MM.1S (cell line): ENCODE measurements around the gene ZNF574.
A peak's percentile ranks its signal among the peaks of the same experiment; 100 is the strongest.

Experiments
- DNase-seq: peaks from one replicate; pipeline ENCODE4 v3.0.0-alpha.2; 2015
- H2AFZ ChIP-seq: fragments of 300-600 bp; sonication (generic); 2 replicates; pipeline ENCODE4 v1.6.0; 2016; ENCODE audit warnings: antibody characterized with exemption, low read length
- H3F3A ChIP-seq: fragments of 300-600 bp; sonication (generic); 2 replicates; pipeline ENCODE4 v1.6.1; 2016; ENCODE audit warnings: mild to moderate bottlenecking, antibody characterized with exemption, low read length, moderate library complexity, mixed read lengths; ENCODE audit not compliant: insufficient read depth
- H3K27ac ChIP-seq: fragments of 300-600 bp; sonication (generic); 2 replicates; pipeline ENCODE4 v1.5.1; 2016; ENCODE audit warnings: mild to moderate bottlenecking, low read length
- H3K27me3 ChIP-seq: fragments of 300-600 bp; sonication (generic); replicated peaks from 2 replicates; pipeline ENCODE4 v1.6.0; 2016; ENCODE audit warnings: low read length; ENCODE audit not compliant: insufficient read depth
- H3K36me3 ChIP-seq: fragments of 300-600 bp; sonication (generic); replicated peaks from 2 replicates; pipeline ENCODE4 v1.6.1; 2016; ENCODE audit warnings: mild to moderate bottlenecking, low read length, mixed read lengths; ENCODE audit not compliant: insufficient read depth
- H3K4me1 ChIP-seq: fragments of 300-600 bp; sonication (generic); 2 replicates; pipeline ENCODE4 v1.6.1; 2016; ENCODE audit warnings: low read length, mixed read lengths
- H3K4me2 ChIP-seq: fragments of 300-600 bp; sonication (generic); 2 replicates; pipeline ENCODE4 v1.6.0; 2016; ENCODE audit warnings: low read depth, low read length
- H3K4me3 ChIP-seq: fragments of 300-600 bp; sonication (generic); 2 replicates; pipeline ENCODE4 v1.5.1; 2016; ENCODE audit warnings: low read length, mixed read lengths
- H3K79me2 ChIP-seq: fragments of 300-600 bp; sonication (generic); 2 replicates; pipeline ENCODE4 v1.6.1; 2016; ENCODE audit warnings: mixed run types, low read length, mixed read lengths
- H3K9ac ChIP-seq: fragments of 300-600 bp; sonication (generic); 2 replicates; pipeline ENCODE4 v1.6.1; 2016; ENCODE audit warnings: low read length, mixed read lengths
- H3K9me2 ChIP-seq: fragments of 300-600 bp; sonication (generic); replicated peaks from 2 replicates; pipeline ENCODE4 v1.6.1; 2016; ENCODE audit warnings: mild to moderate bottlenecking, low read length, mixed read lengths; ENCODE audit not compliant: insufficient read depth
- H3K9me3 ChIP-seq: fragments of 300-600 bp; sonication (generic); replicated peaks from 2 replicates; pipeline ENCODE4 v1.6.1; 2016; ENCODE audit warnings: mild to moderate bottlenecking, low read length, mixed read lengths; ENCODE audit not compliant: insufficient read depth
- H4K20me1 ChIP-seq: fragments of 300-600 bp; sonication (generic); 2 replicates; pipeline ENCODE4 v1.6.1; 2016; ENCODE audit warnings: mild to moderate bottlenecking, low read length, moderate library complexity, mixed read lengths; ENCODE audit not compliant: insufficient read depth
- EZH2 ChIP-seq: fragments of 300-600 bp; sonication (generic); optimal IDR thresholded peaks from 2 replicates; pipeline ENCODE3; 2017; ENCODE audit warnings: low read depth, mild to moderate bottlenecking, antibody characterized with exemption, low read length, mixed read lengths
- EZH2phosphoT487 ChIP-seq: fragments of 300-600 bp; sonication (generic); IDR thresholded peaks from 2 replicates; pipeline ENCODE4 v1.6.1; 2018; ENCODE audit warnings: antibody characterized with exemption, low read length
- TF ChIP-seq, protein P1 (sequence below): fragments of 300-600 bp; sonication (generic); IDR thresholded peaks from 2 replicates; pipeline ENCODE4 v1.5.1; 2016; ENCODE audit warnings: antibody characterized with exemption, low read length, mixed read lengths

ZNF574 gene

DNA sequence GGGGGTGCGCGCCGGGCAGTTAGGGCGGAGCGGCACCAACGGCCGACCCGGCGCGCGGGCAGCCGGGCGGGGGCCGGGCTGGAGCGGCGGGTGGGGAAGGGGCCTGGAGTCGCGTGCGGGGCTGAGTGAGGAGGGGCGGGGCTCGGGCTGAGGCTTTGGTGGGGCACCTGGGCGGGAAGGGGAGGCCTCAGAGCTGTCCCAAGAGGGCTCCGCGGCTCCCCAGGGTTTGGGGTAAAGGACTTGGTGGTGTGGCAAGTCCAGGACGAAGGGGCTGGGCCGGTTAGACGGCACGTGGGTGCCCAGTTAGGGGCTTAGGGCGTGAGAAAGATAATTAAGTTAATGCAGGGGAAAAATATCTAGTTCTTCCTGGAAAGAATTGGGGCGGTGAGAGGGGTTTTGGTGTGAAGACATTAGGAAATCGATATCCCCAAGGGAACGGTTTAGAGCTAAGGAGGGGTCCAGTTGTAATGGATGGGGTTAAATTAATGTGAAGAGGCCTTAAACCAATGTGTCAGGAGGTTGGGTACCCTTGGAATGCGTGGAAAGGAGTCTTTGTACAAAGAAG, 496 bp downstream of the ZNF574 start:
- H3K9ac ChIP-seq = peak overlapping the region; percentile 83
- TF ChIP-seq EZH2phosphoT487 (no peak), EZH2 (no peak)
- TF ChIP-seq, protein P1, sequence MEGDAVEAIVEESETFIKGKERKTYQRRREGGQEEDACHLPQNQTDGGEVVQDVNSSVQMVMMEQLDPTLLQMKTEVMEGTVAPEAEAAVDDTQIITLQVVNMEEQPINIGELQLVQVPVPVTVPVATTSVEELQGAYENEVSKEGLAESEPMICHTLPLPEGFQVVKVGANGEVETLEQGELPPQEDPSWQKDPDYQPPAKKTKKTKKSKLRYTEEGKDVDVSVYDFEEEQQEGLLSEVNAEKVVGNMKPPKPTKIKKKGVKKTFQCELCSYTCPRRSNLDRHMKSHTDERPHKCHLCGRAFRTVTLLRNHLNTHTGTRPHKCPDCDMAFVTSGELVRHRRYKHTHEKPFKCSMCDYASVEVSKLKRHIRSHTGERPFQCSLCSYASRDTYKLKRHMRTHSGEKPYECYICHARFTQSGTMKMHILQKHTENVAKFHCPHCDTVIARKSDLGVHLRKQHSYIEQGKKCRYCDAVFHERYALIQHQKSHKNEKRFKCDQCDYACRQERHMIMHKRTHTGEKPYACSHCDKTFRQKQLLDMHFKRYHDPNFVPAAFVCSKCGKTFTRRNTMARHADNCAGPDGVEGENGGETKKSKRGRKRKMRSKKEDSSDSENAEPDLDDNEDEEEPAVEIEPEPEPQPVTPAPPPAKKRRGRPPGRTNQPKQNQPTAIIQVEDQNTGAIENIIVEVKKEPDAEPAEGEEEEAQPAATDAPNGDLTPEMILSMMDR = no peak
- peaks cover 4% of the 10 kb centered on the region for H4K20me1 ChIP-seq
- H3K36me3 ChIP-seq = peaks cover 24% of the 10 kb centered on the region
- H2AFZ ChIP-seq = no peak overlapping the region
- H3K9me3 ChIP-seq = no peaks in the 10 kb centered on the region
- peaks cover 53% of the 10 kb centered on the region for H3K79me2 ChIP-seq
- H3K4me2 ChIP-seq = peak overlapping the region; percentile 90
- peak overlapping the region; percentile 90 for H3K4me3 ChIP-seq
- no peaks in the 10 kb centered on the region; the same call in 1 of the 2 replicates for H3K27me3 ChIP-seq
- peaks cover 3% of the 10 kb centered on the region; the same call in 1 of the 2 replicates for H3F3A ChIP-seq
- 0 out of 2 replicates have a peak, but pooled peaks cover 3% of the 10 kb centered on the region for H3K4me1 ChIP-seq
- H3K27ac ChIP-seq = peak overlapping the region; percentile 51; the same call in 1 of the 2 replicates
- no peaks in the 10 kb centered on the region for H3K9me2 ChIP-seq
- no peak for DNase-seq

DNA sequence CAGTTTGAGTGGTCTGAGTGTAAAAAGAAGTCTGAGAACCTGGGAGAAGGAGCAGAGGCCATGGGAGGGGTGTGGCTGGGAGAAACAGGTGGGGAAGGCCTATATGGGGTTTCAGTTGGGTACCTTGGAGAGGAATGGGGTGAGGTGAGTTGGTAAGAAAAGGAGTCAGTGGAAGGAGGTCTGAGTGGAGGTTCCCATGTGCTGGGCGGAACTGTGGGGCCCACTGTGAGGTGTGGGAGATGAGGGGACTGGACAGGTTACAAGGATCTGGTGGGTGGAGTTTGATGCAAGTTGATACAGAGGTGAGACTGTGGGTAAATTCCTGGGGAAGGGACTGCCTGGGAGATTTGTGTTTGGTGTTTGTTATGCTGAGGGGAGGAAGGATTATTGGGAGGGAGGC, 2.1 kb downstream of the ZNF574 start:
- no peak overlapping the region for H3K4me2 ChIP-seq
- H3K36me3 ChIP-seq = peaks cover 24% of the 10 kb centered on the region
- H3K4me3 ChIP-seq = no peak overlapping the region
- H2AFZ ChIP-seq = no peak overlapping the region
- H3K9me2 ChIP-seq = no peaks in the 10 kb centered on the region
- H3K79me2 ChIP-seq = peaks cover 60% of the 10 kb centered on the region
- H4K20me1 ChIP-seq = peaks cover 4% of the 10 kb centered on the region
- TF ChIP-seq EZH2 = no peak
- TF ChIP-seq, protein P1 = no peak
- no peak for TF ChIP-seq EZH2phosphoT487
- H3K9ac ChIP-seq = no peak overlapping the region
- DNase-seq = no peak
- H3K27me3 ChIP-seq = no peaks in the 10 kb centered on the region
- no peaks in the 10 kb centered on the region for H3K9me3 ChIP-seq
- no peak overlapping the region for H3K27ac ChIP-seq
- H3K4me1 ChIP-seq = 0 out of 2 replicates have a peak, but pooled peaks cover 3% of the 10 kb centered on the region
- H3F3A ChIP-seq = peaks cover 3% of the 10 kb centered on the region; the same call in 1 of the 2 replicates

DNA sequence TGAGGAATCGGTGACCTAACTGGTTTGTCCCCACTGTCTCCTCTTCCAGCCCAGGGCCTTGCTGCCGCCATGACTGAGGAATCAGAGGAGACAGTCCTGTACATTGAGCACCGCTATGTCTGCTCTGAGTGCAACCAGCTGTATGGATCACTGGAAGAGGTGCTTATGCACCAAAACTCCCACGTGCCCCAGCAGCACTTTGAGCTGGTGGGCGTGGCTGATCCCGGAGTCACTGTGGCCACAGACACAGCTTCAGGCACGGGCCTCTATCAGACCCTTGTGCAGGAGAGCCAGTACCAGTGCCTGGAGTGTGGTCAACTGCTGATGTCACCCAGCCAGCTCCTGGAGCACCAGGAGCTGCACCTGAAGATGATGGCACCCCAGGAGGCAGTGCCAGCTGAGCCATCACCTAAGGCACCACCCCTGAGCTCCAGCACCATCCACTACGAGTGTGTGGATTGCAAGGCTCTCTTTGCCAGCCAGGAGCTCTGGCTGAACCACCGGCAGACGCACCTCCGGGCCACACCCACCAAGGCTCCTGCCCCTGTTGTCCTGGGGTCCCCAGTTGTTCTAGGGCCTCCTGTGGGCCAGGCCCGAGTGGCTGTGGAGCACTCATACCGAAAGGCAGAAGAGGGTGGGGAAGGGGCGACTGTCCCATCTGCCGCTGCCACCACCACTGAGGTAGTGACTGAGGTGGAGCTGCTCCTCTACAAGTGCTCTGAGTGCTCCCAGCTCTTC, 2.7 kb downstream of the ZNF574 start:
- Histone ChIP-seq H3K4me1 (0 out of 2 replicates have a peak, but pooled peaks cover 3% of the 10 kb centered on the region), H3K27ac (no peak overlapping the region), H3K4me3 (no peak overlapping the region), H4K20me1 (peaks cover 4% of the 10 kb centered on the region), H3K27me3 (no peaks in the 10 kb centered on the region), H3K4me2 (no peak overlapping the region), H3F3A (peaks cover 3% of the 10 kb centered on the region; the same call in 1 of the 2 replicates), H3K79me2 (peaks cover 60% of the 10 kb centered on the region), H2AFZ (no peak overlapping the region), H3K9me2 (no peaks in the 10 kb centered on the region), H3K9me3 (no peaks in the 10 kb centered on the region), H3K36me3 (peaks cover 24% of the 10 kb centered on the region), H3K9ac (no peak overlapping the region)
- TF ChIP-seq EZH2phosphoT487 = no peak
- TF ChIP-seq, protein P1 = no peak
- no peak for TF ChIP-seq EZH2
- no peak for DNase-seq
